Natural killer cell (primary cell): ENCODE data around the gene MAP1LC3B2. TPM values are rescaled to one million over a fixed set of nuclear protein-coding genes. Genes with fewer than 3 reads are reported as not detected.

Experiments
- ATAC-seq, 3 donors: fragments of 150-1000 bp in 2 of 3; fragments of 200-7000 bp in 1 of 3; cut with Tn5 transposase; 1 replicate in 1 of 3; 2 replicates in 2 of 3; pipeline ENCODE4 v1.10.0; 2021; ENCODE audit warnings: mild to moderate bottlenecking in 2 of 3, moderate library complexity in 2 of 3
- DNase-seq, 2 donors: peaks; one replicate each; pipeline versions ENCODE4 v3.0.0 to v3.0.0-alpha.2; 2013 to 2021; ENCODE audit warnings: mixed read lengths in 1 of 2
- H3K27ac ChIP-seq: one replicate; pipeline ENCODE4 v1.5.1; 2013; ENCODE audit warnings: mild to moderate bottlenecking, low read length
- H3K27me3 ChIP-seq: one replicate; pipeline ENCODE4 v1.6.1; 2013; ENCODE audit warnings: low read length; ENCODE audit not compliant: control insufficient read depth, insufficient read depth
- H3K36me3 ChIP-seq: one replicate; pipeline ENCODE4 v1.6.1; 2013; ENCODE audit warnings: low read length; ENCODE audit not compliant: control insufficient read depth, insufficient read depth
- H3K4me1 ChIP-seq: one replicate; pipeline ENCODE4 v1.6.1; 2013; ENCODE audit warnings: low read length; ENCODE audit not compliant: control insufficient read depth, insufficient read depth
- H3K4me3 ChIP-seq: one replicate; pipeline ENCODE4 v1.5.1; 2013; ENCODE audit warnings: low read length
- H3K9me3 ChIP-seq: one replicate; pipeline ENCODE4 v1.6.1; 2013; ENCODE audit warnings: low read length; ENCODE audit not compliant: control insufficient read depth, insufficient read depth
- H3K27ac Mint-ChIP-seq, 2 donors: one replicate each; pipeline ENCODE4 v1.8.0; 2022; ENCODE audit warnings: mild to moderate bottlenecking in 2 of 2, mixed read lengths in 2 of 2, moderate library complexity in 1 of 2
- H3K27me3 Mint-ChIP-seq, 2 donors: one replicate each; pipeline ENCODE4 v1.8.0; 2022; ENCODE audit warnings: low read depth in 2 of 2, mixed read lengths in 2 of 2
- H3K36me3 Mint-ChIP-seq: one replicate; pipeline ENCODE4 v1.8.0; 2022; ENCODE audit warnings: mixed read lengths
- H3K4me1 Mint-ChIP-seq, 2 donors: one replicate each; pipeline ENCODE4 v1.8.0; 2022; ENCODE audit warnings: mixed read lengths in 2 of 2
- H3K4me3 Mint-ChIP-seq: one replicate; pipeline ENCODE4 v1.8.0; 2022; ENCODE audit warnings: mild to moderate bottlenecking, moderate library complexity, mixed read lengths
- H3K9me3 Mint-ChIP-seq, 2 donors: one replicate each; pipeline ENCODE4 v1.8.0; 2022; ENCODE audit warnings: mixed read lengths in 2 of 2
- WGBS: methylation state at CpG from one replicate; pipeline ENCODE4 v1.1.7; 2013; ENCODE audit warnings: missing lambda C conversion rate; ENCODE audit not compliant: insufficient coverage; 5-methylcytosine and 5-hydroxymethylcytosine counted together
- intact Hi-C: fragments of 100-400 bp; cut with micrococcal nuclease; formaldehyde crosslinking; loops from one replicate; pipeline ENCODE4 v1.14.2; 2022
- total RNA-seq, 4 donors: library from RNA; stranded (reverse); fragments of 120-200 nt in 1 of 4; gene quantifications; one replicate each; pipeline versions ENCODE4 v1.2.3 to v1.2.4, GENCODE V29; 2013 to 2022
- TF ChIP-seq, protein P1 (sequence below): fragments of 200-600 bp; IDR thresholded peaks from one replicate; pipeline ENCODE4 v1.8.0; 2022; ENCODE audit warnings: antibody characterized with exemption

Gene MAP1LC3B2
- total RNA-seq, 3 donors from 2014 or later (not counting 1 experiment from before 2014, with no cell fraction given), result 1.5 to 3.7 (median 3.3) TPM

DNA sequence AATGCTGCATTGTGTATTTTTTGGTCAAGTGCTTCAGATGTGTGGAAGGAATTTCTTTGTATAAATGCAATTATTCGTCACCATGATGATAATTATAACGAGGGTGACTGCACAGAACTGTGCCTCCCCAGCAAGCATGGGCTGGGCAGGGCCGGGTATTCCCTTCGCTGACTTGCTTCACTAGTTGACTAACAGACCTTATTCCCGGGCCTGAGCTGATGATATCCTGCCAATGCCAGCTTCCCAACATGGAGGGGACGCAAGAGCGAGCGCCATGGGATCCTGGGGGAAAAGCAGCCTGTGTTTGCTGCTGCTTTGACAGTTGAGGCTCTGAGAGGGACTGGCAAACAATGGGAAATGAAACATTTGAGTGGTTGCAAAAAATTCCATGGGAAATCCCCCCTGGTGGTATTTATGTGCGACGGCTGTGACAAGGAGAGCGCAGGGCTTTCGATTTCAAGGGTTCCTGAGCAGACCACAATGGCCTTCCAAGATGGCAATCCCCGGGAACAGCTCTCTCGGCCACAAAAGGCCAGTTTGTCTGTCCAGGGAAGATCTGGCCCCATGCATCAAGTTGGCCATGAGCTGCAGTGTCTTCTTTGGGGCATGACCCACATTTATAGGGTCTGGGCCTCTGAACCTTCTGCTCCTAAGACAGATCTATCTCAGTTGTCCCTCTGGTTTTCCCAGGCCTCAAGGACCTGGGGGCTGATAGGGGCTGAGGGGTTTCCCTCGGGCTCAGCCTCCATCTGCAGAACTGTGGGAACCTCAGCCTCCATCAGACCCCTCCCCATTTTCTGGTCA, 21.9 kb upstream of the MAP1LC3B2 start:
- intact Hi-C loops, result no loop called here
- peaks cover 19 to 24% of the 10 kb centered on the region in 2 donors for H3K4me1 Mint-ChIP-seq
- DNase-seq (peak in 1 of 2 donors; percentile 31), ATAC-seq (no peak)
- TF ChIP-seq, protein P1, sequence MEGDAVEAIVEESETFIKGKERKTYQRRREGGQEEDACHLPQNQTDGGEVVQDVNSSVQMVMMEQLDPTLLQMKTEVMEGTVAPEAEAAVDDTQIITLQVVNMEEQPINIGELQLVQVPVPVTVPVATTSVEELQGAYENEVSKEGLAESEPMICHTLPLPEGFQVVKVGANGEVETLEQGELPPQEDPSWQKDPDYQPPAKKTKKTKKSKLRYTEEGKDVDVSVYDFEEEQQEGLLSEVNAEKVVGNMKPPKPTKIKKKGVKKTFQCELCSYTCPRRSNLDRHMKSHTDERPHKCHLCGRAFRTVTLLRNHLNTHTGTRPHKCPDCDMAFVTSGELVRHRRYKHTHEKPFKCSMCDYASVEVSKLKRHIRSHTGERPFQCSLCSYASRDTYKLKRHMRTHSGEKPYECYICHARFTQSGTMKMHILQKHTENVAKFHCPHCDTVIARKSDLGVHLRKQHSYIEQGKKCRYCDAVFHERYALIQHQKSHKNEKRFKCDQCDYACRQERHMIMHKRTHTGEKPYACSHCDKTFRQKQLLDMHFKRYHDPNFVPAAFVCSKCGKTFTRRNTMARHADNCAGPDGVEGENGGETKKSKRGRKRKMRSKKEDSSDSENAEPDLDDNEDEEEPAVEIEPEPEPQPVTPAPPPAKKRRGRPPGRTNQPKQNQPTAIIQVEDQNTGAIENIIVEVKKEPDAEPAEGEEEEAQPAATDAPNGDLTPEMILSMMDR, result no peak
- no peaks in the 10 kb centered on the region for H3K9me3 Mint-ChIP-seq
- 65% methylated on average over 14 of the region's 15 CpGs for WGBS
- no peak overlapping the region for H3K27ac Mint-ChIP-seq
- H3K4me1 ChIP-seq, result peaks cover 44% of the 10 kb centered on the region
- no peaks in the 10 kb centered on the region for H3K27me3 ChIP-seq
- no peak overlapping the region for H3K27ac ChIP-seq
- H3K4me3 Mint-ChIP-seq, result no peak overlapping the region
- no peaks in the 10 kb centered on the region for H3K9me3 ChIP-seq
- H3K36me3 Mint-ChIP-seq, result no peaks in the 10 kb centered on the region
- H3K36me3 ChIP-seq, result no peaks in the 10 kb centered on the region
- no peak overlapping the region for H3K4me3 ChIP-seq
- peaks cover 3 to 18% of the 10 kb centered on the region in 2 donors for H3K27me3 Mint-ChIP-seq

DNA sequence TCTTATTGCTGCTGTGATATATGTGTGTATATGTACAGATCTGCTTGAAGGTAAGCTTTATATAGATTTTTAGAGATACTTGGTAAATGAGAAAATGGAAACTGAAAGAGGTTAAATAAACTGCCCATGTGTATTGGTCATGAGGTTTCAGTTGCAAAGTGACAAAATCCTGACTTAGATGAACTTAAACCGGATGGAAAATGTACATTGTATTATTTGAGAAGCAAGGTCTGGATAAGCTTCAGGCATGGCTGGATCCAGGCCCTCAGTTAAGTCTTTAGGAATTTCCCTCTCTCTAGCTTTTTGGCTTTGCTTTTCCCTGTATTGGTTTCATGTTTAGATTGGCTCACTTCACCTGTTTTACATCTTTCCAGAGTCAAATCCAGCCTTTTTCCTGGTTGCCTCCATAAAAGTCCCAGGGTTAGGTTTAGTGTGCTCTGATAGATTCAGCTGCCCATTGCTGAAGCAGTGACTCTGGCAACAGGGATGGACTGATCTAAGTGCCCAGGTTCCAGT, 21.0 kb upstream of the MAP1LC3B2 start:
- Mint-ChIP-seq H3K9me3 (no peaks in the 10 kb centered on the region), H3K27me3 (peaks cover 6 to 18% of the 10 kb centered on the region in 2 donors), H3K4me3 (no peak overlapping the region), H3K4me1 (peaks cover 13 to 16% of the 10 kb centered on the region in 2 donors), H3K27ac (no peak overlapping the region), H3K36me3 (no peaks in the 10 kb centered on the region)
- Histone ChIP-seq H3K27me3 (no peaks in the 10 kb centered on the region), H3K36me3 (no peaks in the 10 kb centered on the region), H3K4me1 (peaks cover 37% of the 10 kb centered on the region), H3K9me3 (no peaks in the 10 kb centered on the region), H3K27ac (no peak overlapping the region), H3K4me3 (no peak overlapping the region)
- TF ChIP-seq, protein P1, result no peak
- no peak for ATAC-seq
- intact Hi-C loops, result no loop called here
- WGBS, result 36% methylated on average over 1 of the region's 1 CpG
- no peak for DNase-seq

DNA sequence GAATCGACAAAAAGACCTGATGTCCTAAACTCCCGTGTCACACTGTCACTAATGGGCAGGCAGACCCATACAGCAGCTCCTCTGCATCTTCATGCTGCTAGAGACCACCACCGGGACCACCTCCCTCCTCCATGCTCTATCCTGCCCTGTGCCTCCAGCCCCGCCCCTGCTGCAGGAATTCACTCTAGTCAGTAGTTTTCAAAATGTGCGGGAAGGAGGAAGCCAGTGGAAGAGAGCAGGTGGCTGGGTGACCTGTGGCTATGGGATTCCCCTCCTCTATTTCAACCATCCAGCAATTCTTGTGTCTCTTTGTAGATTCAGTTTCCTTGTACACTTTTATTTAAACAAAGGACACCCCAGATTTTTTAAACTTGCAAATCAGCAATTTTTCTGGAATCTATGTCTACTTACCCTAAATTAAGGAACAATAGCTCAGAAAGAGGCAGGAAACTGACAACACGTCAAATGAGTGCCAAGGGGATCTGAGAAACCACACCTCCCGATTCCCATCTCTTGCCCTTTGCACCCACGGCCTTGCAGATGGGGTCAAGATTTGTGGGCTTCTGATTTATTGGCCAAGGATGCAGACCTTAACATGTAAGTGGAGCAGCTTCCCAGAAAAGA, 20.4 kb upstream of the MAP1LC3B2 start:
- H3K9me3 Mint-ChIP-seq, result no peaks in the 10 kb centered on the region
- WGBS, result 62% methylated on average over 7 of the region's 8 CpGs
- no peaks in the 10 kb centered on the region for H3K27me3 ChIP-seq
- ATAC-seq, result no peak
- no peak for DNase-seq
- no peak overlapping the region for H3K27ac ChIP-seq
- intact Hi-C loops, result no loop called here
- H3K4me1 Mint-ChIP-seq, result peaks cover 7 to 10% of the 10 kb centered on the region in 2 donors
- TF ChIP-seq, protein P1, result no peak
- H3K36me3 Mint-ChIP-seq, result no peaks in the 10 kb centered on the region
- H3K27me3 Mint-ChIP-seq, result peaks cover 3 to 18% of the 10 kb centered on the region in 2 donors
- H3K4me1 ChIP-seq, result peaks cover 30% of the 10 kb centered on the region
- H3K36me3 ChIP-seq, result no peaks in the 10 kb centered on the region
- no peak overlapping the region for H3K4me3 Mint-ChIP-seq
- H3K4me3 ChIP-seq, result no peak overlapping the region
- H3K27ac Mint-ChIP-seq, result no peak overlapping the region
- H3K9me3 ChIP-seq, result no peaks in the 10 kb centered on the region
